Measurements from ENCODE around the gene MR1. TPM values are rescaled to one million over a fixed set of nuclear protein-coding genes. Genes with fewer than 3 reads are reported as not detected.

Gene MR1
- total and polyA plus RNA-seq, 9 of the 15 experiments (the other 6 are each of a cell fraction or from before 2014, with no cell fraction given): 9.7 to 21.7 (median 15.6) TPM

GRCh38 chr1:181088079-181089016 is 54.6 kb downstream of the MR1 start, which contains the start of gene IER5 (continued):
- no peak for TF ChIP-seq EZH2 (IDR thresholded peaks at IDR 0.05; ENCODE audit: borderline replicate concordance, low read depth, low read length)
- TF ChIP-seq GABPA (tag; conservative IDR thresholded peaks at IDR 0.05; ENCODE audit: low read depth): peak; percentile 62
- no peak for TF ChIP-seq NR2C1 (IDR thresholded peaks at IDR 0.05)
- TF ChIP-seq NR2C1 (tag; IDR thresholded peaks at IDR 0.05): no peak
- no peak for TF ChIP-seq ELK3 (CRISPR knock-in tag; IDR thresholded peaks at IDR 0.05)
- no peak for TF ChIP-seq EHMT2 (IDR thresholded peaks at IDR 0.05)
- TF ChIP-seq POLR2H (tag; IDR thresholded peaks at IDR 0.05; ENCODE audit: low read depth): peak; percentile 99
- TF ChIP-seq ZFPM2 (CRISPR knock-in tag; IDR thresholded peaks at IDR 0.05): peak; percentile 22; the same call in 1 of the 2 replicates
- no peak for TF ChIP-seq SAFB (IDR thresholded peaks at IDR 0.05; ENCODE audit: borderline replicate concordance, low read depth, low read length)
- peak; percentile 92 for TF ChIP-seq CREM (IDR thresholded peaks at IDR 0.05; ENCODE audit: low read depth)
- peak; percentile 45; the same call in 1 of the 2 replicates for TF ChIP-seq SIN3B (IDR thresholded peaks at IDR 0.05; ENCODE audit: low read depth)
- no peak; the same call in 1 of the 2 replicates for TF ChIP-seq FOXP4 (CRISPR knock-in tag; IDR thresholded peaks at IDR 0.05; ENCODE audit: borderline replicate concordance)
- no peak for TF ChIP-seq HDGF (IDR thresholded peaks at IDR 0.05)
- TF ChIP-seq HNRNPK (IDR thresholded peaks at IDR 0.05; ENCODE audit: low read depth, low read length, poor library complexity, severe bottlenecking): no peak
- TF ChIP-seq JUN (IDR thresholded peaks at IDR 0.05; ENCODE audit: borderline replicate concordance, low read depth, low read length): peak; percentile 71; the same call in 1 of the 2 replicates
- no peak for TF ChIP-seq JUN (CRISPR knock-in tag; IDR thresholded peaks at IDR 0.05; ENCODE audit: borderline replicate concordance)
- no peak for TF ChIP-seq SNRNP70 (optimal IDR thresholded peaks at IDR 0.05; ENCODE audit: low read depth, low read length)
- TF ChIP-seq BMI1 (IDR thresholded peaks at IDR 0.05; ENCODE audit: low read length): no peak
- TF ChIP-seq SRSF9 (IDR thresholded peaks at IDR 0.05; ENCODE audit: borderline replicate concordance, low read depth, low read length): no peak
- TF ChIP-seq USF2 (CRISPR knock-in tag; IDR thresholded peaks at IDR 0.05): peak; percentile 93
- peak; percentile 73 for TF ChIP-seq E2F5 (CRISPR knock-in tag; IDR thresholded peaks at IDR 0.05)
- 0 out of 2 replicates have a peak, but pooled peaks have one; percentile 32 for TF ChIP-seq SMAD2 (IDR thresholded peaks at IDR 0.05; ENCODE audit: low read depth, low read length)
